CD4-positive, CD25-positive, alpha-beta regulatory T cell (primary cell): ENCODE measurements around the gene SRP14. TPM values are rescaled to one million over a fixed set of nuclear protein-coding genes. Genes with fewer than 3 reads are reported as not detected.

ENCODE experiments used
- ATAC-seq, 2 donors: fragments of 150-1000 bp; cut with Tn5 transposase; one replicate each; pipeline ENCODE4 v1.10.0; 2021; ENCODE audit warnings: low read depth in 2 of 2, moderate number of reproducible peaks in 2 of 2, moderate library complexity in 1 of 2
- DNase-seq, 3 donors: peaks; one replicate each; pipeline versions ENCODE4 v3.0.0 to v3.0.0-alpha.2; 2012 to 2022; ENCODE audit warnings: mixed read lengths in 1 of 3
- H3K27ac ChIP-seq: one replicate; pipeline ENCODE4 v1.7.0; 2013; ENCODE audit warnings: mild to moderate bottlenecking, low read length; ENCODE audit not compliant: insufficient read depth, poor library complexity, severe bottlenecking
- H3K27me3 ChIP-seq: one replicate; pipeline ENCODE4 v1.7.0; 2013; ENCODE audit warnings: low read length; ENCODE audit not compliant: control insufficient read depth, insufficient read depth
- H3K36me3 ChIP-seq: one replicate; pipeline ENCODE4 v1.7.0; 2013; ENCODE audit warnings: mild to moderate bottlenecking, low read length, moderate library complexity; ENCODE audit not compliant: control insufficient read depth, insufficient read depth
- H3K4me1 ChIP-seq: 2 replicates; pipeline ENCODE4 v1.7.0; 2013; ENCODE audit warnings: mild to moderate bottlenecking, low read length; ENCODE audit not compliant: insufficient read depth, control insufficient read depth, poor library complexity, severe bottlenecking
- H3K4me3 ChIP-seq: one replicate; pipeline ENCODE4 v1.7.0; 2013; ENCODE audit warnings: low read depth, mild to moderate bottlenecking, low read length, moderate library complexity
- H3K9me3 ChIP-seq, 2 experiments: 1 replicate in 1 of 2; 2 replicates in 1 of 2; pipeline ENCODE4 v1.7.0; 2013; ENCODE audit warnings: low read length in 2 of 2, mild to moderate bottlenecking in 1 of 2, moderate library complexity in 1 of 2; ENCODE audit not compliant: control insufficient read depth in 2 of 2
- H3K27ac Mint-ChIP-seq, 3 donors: one replicate each; pipeline ENCODE4 v1.8.0; 2020 to 2022; ENCODE audit warnings: mild to moderate bottlenecking in 3 of 3, mixed read lengths in 3 of 3, moderate library complexity in 2 of 3
- H3K27me3 Mint-ChIP-seq: one replicate; pipeline ENCODE4 v1.8.0; 2022; ENCODE audit warnings: mild to moderate bottlenecking, mixed read lengths
- H3K36me3 Mint-ChIP-seq: one replicate; pipeline ENCODE4 v1.8.0; 2020; ENCODE audit warnings: mixed read lengths
- H3K4me1 Mint-ChIP-seq, 4 donors: one replicate each; pipeline ENCODE4 v1.8.0; 2020 to 2022; ENCODE audit warnings: mixed read lengths in 4 of 4, mild to moderate bottlenecking in 1 of 4
- H3K4me3 Mint-ChIP-seq, 4 donors: one replicate each; pipeline ENCODE4 v1.8.0; 2020 to 2022; ENCODE audit warnings: mild to moderate bottlenecking in 4 of 4, mixed read lengths in 4 of 4, moderate library complexity in 3 of 4
- H3K9me3 Mint-ChIP-seq, 7 donors: one replicate each; pipeline ENCODE4 v1.8.0; 2020 to 2022; ENCODE audit warnings: mixed read lengths in 7 of 7, mild to moderate bottlenecking in 3 of 7, moderate library complexity in 2 of 7
- polyA plus RNA-seq, 4 donors: library from polyadenylated mRNA; unstranded; fragments of 300-500 nt; fragmentation: Illumina TruSeq; gene quantifications; one replicate each; pipeline ENCODE4 v1.2.3, GENCODE V29; 2021
- total RNA-seq: library from RNA; stranded (reverse); gene quantifications from one replicate; pipeline ENCODE4 v1.2.3, GENCODE V29; 2022

The SRP14 gene
- total and polyA plus RNA-seq, 5 donors from 2014 or later = 128 to 928 (median 818) TPM

DNA sequence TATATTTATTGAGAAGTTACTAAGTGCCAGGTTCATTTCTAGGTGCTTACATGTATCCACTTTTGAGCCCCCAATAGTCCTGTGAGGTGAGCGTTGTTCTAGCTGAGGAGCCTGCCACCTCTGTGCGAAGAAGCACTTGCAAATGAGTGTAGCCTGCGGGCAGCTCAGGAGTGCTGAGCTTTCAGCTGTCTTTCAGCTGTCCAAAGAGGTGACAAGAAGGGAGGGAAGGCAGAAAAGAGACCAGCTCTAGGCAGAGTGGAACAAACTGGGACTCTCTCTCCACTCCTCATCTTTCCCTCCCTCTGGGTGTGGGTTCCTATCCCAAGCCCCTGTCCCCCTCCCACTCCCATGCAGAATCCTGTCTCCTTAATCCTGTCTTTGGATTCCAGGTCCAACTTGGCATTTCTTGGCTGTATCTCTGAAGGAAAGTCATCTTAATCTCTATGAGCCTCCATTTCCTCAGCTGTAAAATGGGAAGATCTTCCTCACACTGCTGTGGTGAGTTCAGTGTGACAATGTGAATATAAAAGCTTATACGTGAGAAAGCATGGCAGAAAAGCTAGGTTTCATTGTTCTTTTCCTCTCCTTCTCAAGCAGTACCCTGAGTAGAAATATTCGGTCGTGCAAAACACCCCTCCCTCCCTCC is 6.7 kb upstream of the SRP14 start:
- H3K4me3 Mint-ChIP-seq = peak overlapping the region in 2 of 4 donors; percentile 69 to 75
- H3K4me1 Mint-ChIP-seq = peaks cover 8 to 65% (median 38%) of the 10 kb centered on the region in 4 donors
- no peaks in the 10 kb centered on the region for H3K27me3 Mint-ChIP-seq
- Histone ChIP-seq H3K4me1 (peaks cover 55% of the 10 kb centered on the region), H3K4me3 (no peak overlapping the region), H3K9me3 (no peaks in the 10 kb centered on the region), H3K36me3 (no peaks in the 10 kb centered on the region), H3K27ac (peak overlapping the region; percentile 56), H3K27me3 (no peaks in the 10 kb centered on the region)
- H3K27ac Mint-ChIP-seq = peak overlapping the region; percentile 70 to 92 (median 87)
- no peaks in the 10 kb centered on the region for H3K36me3 Mint-ChIP-seq
- H3K9me3 Mint-ChIP-seq = no peaks in the 10 kb centered on the region
- no peak for ATAC-seq
- no peak for DNase-seq

DNA sequence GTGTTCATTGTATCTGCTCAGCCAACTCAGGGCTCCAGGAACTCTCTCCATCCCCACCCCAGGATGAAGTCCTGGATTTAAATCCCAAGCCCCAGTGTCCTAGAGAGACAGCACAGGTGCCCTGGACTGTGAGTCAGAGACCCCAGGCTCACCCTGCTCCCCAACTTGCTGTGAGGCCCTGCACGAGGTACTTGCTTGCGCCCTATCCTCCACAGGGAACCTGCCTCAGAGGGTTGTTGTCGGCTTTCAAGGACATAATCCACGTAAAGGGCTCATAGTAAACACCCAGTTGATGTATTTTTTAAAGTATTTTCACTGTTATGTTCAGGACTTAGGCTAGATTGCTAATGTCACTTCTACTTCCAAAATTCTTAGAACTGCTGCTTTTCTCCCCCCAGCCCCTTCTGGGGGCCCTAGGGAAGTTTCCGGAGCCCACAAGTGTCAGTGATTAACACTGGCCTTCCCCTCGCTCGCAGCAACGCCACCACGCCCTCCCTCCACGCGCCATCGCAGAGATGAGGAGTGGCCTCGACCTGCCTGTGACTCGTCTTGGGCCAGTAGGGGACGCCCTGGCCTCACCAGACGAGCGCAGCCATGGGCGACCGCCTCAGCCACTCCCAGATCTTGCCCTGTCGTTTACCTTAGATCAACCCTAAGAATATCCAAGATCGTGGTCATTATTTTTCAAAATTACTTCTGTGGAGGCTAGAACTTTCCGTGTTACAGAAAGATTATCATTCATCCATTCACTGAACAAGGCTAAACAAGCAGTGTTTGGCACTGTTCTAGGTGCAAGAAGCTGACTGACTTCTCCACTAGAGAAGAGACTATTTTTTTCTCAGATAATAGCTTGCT is 6.0 kb upstream of the SRP14 start:
- Mint-ChIP-seq H3K4me1 (peaks cover 13 to 69% (median 42%) of the 10 kb centered on the region in 4 donors), H3K27ac (peak overlapping the region; percentile 70 to 92 (median 87)), H3K27me3 (no peaks in the 10 kb centered on the region), H3K4me3 (peak overlapping the region; percentile 39 to 75 (median 68)), H3K36me3 (no peaks in the 10 kb centered on the region), H3K9me3 (no peaks in the 10 kb centered on the region)
- H3K36me3 ChIP-seq = no peaks in the 10 kb centered on the region
- peak; percentile 82 to 88 for ATAC-seq
- no peaks in the 10 kb centered on the region for H3K9me3 ChIP-seq
- peaks cover 53% of the 10 kb centered on the region for H3K4me1 ChIP-seq
- DNase-seq = peak; percentile 70 to 87 (median 78)
- no peaks in the 10 kb centered on the region for H3K27me3 ChIP-seq
- H3K4me3 ChIP-seq = peak overlapping the region; percentile 42
- peak overlapping the region; percentile 56 for H3K27ac ChIP-seq

DNA sequence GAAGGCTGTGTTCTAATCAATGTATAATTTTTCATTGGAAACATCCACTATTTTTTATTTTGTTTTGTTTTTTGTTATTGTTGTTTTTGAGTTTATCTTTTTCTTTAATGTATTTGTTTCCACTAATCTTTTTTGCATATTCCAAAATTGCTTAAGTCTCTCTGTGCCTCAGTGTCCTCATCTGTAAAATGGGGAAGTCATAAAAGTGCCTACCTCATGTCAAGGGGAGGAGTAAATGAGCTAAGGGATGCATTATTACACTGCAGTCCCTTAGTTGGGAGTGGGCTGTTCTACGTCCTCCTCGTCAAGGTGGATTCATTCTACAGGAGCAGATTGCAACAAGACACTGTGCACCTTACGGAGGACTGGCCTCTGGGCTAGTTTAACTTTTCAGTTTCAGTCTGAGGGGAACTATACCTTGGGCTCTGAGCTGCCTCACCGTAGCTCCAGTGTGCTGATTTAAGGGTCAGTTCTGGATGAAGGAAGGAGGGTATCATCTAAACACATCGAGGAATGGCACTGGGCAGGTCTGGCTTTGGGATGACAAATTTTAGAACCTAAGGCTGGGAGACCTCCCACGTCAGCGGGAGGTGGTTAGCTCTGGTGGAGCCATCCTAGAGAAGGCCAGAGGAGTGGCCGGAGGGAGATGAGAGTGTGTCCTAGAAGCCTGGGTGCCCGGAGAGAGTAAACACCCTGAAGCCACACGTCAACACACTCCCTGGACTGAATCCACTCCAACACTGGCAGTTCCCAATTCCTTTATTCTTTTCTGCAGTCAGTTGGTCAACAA is 5.1 kb upstream of the SRP14 start:
- Histone ChIP-seq H3K9me3 (no peaks in the 10 kb centered on the region), H3K4me1 (peaks cover 50% of the 10 kb centered on the region), H3K27me3 (no peaks in the 10 kb centered on the region), H3K36me3 (no peaks in the 10 kb centered on the region), H3K4me3 (no peak overlapping the region), H3K27ac (no peak overlapping the region)
- ATAC-seq (no peak), DNase-seq (no peak)
- no peaks in the 10 kb centered on the region for H3K9me3 Mint-ChIP-seq
- H3K4me1 Mint-ChIP-seq = peaks cover 18 to 67% (median 41%) of the 10 kb centered on the region in 4 donors
- H3K4me3 Mint-ChIP-seq = peak overlapping the region in 2 of 4 donors; percentile 69 to 89
- no peaks in the 10 kb centered on the region for H3K36me3 Mint-ChIP-seq
- peak overlapping the region in 1 of 3 donors; percentile 87 for H3K27ac Mint-ChIP-seq
- no peaks in the 10 kb centered on the region for H3K27me3 Mint-ChIP-seq

DNA sequence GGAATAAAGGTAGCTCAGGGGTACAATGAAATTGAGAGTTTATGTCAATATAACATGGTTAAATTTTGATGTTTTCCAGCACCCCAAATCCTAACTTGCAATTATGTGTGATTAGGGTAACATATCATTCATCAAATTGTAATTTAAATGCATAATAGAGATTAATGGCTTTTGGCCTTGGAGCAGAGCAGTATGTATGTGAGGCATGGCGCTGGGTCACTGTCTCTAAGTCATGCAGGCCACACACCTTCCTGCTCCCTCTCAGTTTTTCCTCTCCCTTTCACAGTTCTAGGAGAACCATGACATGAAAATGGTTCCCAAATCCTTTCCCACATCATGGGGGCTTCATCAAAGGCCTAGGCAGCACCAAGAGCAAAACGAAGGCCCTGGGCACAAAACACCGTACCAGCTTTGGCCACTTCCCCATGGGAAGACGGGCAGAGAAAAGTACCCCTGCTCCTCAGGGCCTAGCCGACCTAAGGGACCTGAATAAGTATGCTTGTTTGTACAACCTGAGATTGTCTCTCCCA is 3.9 kb upstream of the SRP14 start:
- Histone ChIP-seq H3K4me1 (peaks cover 44% of the 10 kb centered on the region), H3K4me3 (no peak overlapping the region), H3K27ac (no peak overlapping the region), H3K36me3 (no peaks in the 10 kb centered on the region), H3K27me3 (no peaks in the 10 kb centered on the region), H3K9me3 (no peaks in the 10 kb centered on the region)
- Mint-ChIP-seq H3K4me3 (peak overlapping the region in 1 of 4 donors; percentile 39), H3K9me3 (no peaks in the 10 kb centered on the region), H3K4me1 (peaks cover 24 to 65% (median 37%) of the 10 kb centered on the region in 4 donors), H3K27ac (no peak overlapping the region), H3K27me3 (no peaks in the 10 kb centered on the region), H3K36me3 (no peaks in the 10 kb centered on the region)
- ATAC-seq (no peak), DNase-seq (no peak)

DNA sequence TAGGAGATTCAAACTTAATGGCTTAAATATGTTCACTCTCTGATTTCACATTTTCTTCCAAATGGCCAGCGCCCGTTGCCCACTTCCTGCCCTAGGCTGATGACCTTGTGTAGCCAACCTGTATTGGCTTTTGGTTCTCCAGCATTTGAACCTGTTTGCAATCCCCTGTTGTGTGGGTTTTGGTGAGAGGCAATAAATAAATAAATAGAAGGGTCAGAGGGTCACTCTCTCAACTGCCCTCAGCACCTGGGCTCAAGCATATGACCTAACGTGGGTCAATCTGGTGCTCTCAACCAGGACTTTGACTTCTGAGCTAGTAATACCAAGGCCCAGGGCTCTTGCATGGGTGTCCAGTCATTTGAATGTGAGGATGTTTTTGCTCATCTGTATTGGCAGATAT is 1.8 kb upstream of the SRP14 start:
- peaks cover 43% of the 10 kb centered on the region for H3K4me1 ChIP-seq
- peak overlapping the region; percentile 83 to 100 (median 95) for H3K4me3 Mint-ChIP-seq
- H3K36me3 ChIP-seq = peaks cover 13% of the 10 kb centered on the region
- H3K4me1 Mint-ChIP-seq = peaks cover 36 to 63% (median 43%) of the 10 kb centered on the region in 4 donors
- H3K4me3 ChIP-seq = no peak overlapping the region
- H3K36me3 Mint-ChIP-seq = peaks cover 10% of the 10 kb centered on the region
- peak overlapping the region in 2 of 3 donors; percentile 66 to 86 for H3K27ac Mint-ChIP-seq
- ATAC-seq (no peak), DNase-seq (no peak)
- no peak overlapping the region for H3K27ac ChIP-seq
- no peaks in the 10 kb centered on the region for H3K9me3 ChIP-seq
- no peaks in the 10 kb centered on the region for H3K27me3 ChIP-seq
- no peaks in the 10 kb centered on the region for H3K9me3 Mint-ChIP-seq
- H3K27me3 Mint-ChIP-seq = no peaks in the 10 kb centered on the region

DNA sequence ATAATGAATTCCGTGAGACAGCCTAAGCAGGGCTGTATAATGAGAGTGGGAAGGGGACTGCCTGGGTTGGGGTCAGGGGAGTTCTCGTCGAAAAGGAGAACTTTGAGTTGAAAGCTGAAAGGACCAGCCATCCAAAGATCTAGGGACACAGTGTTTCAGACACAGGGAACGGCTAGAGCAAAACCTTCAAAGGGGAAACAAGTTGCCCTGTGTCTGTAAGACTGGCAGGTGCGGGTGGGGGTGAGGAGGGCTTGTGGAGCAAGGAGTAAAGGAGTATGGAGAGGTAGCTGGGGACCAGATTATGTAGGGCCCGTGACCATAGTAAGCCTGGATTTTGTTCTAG is 1.3 kb upstream of the SRP14 start:
- Histone ChIP-seq H3K9me3 (no peaks in the 10 kb centered on the region), H3K27ac (peak overlapping the region; percentile 89), H3K4me3 (peak overlapping the region; percentile 30), H3K27me3 (no peaks in the 10 kb centered on the region), H3K36me3 (peaks cover 18% of the 10 kb centered on the region), H3K4me1 (peaks cover 40% of the 10 kb centered on the region)
- Mint-ChIP-seq H3K36me3 (peaks cover 13% of the 10 kb centered on the region), H3K4me1 (peaks cover 32 to 62% (median 42%) of the 10 kb centered on the region in 4 donors), H3K27me3 (no peaks in the 10 kb centered on the region), H3K9me3 (no peaks in the 10 kb centered on the region), H3K4me3 (peak overlapping the region; percentile 83 to 100 (median 95)), H3K27ac (peak overlapping the region; percentile 24 to 86 (median 66))
- ATAC-seq (no peak), DNase-seq (no peak)

DNA sequence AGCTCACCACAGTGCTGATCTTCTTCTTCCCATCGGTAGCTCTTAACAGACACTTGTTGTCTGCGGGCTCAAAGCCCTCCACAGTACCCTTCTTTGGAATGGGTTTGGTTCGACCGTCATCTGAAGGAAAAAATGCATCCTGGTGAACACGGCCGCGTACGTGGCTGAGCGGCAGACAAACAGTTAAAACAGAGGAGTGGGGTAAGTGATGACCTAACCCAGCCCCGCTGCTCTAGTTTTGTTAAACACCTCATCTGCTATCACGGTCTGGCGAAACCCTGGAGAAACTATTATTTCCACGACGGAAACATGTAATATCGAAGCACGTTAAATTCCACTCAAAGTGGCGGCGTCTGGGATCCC is 725 bp downstream of the SRP14 start:
- Histone ChIP-seq H3K9me3 (no peaks in the 10 kb centered on the region), H3K4me3 (peak overlapping the region; percentile 100), H3K36me3 (peaks cover 37% of the 10 kb centered on the region), H3K4me1 (peaks cover 30% of the 10 kb centered on the region), H3K27me3 (no peaks in the 10 kb centered on the region), H3K27ac (peak overlapping the region; percentile 89)
- ATAC-seq (no peak), DNase-seq (peak in 1 of 3 donors; percentile 10)
- H3K36me3 Mint-ChIP-seq = peaks cover 22% of the 10 kb centered on the region
- peak overlapping the region; percentile 100 for H3K4me3 Mint-ChIP-seq
- H3K9me3 Mint-ChIP-seq = no peaks in the 10 kb centered on the region
- peaks cover 34 to 59% (median 39%) of the 10 kb centered on the region in 4 donors for H3K4me1 Mint-ChIP-seq
- H3K27ac Mint-ChIP-seq = peak overlapping the region; percentile 99 to 100 (median 99)
- H3K27me3 Mint-ChIP-seq = no peaks in the 10 kb centered on the region
